ENCODE results near the gene PDGFB. TPM values are rescaled to one million over a fixed set of nuclear protein-coding genes. Genes with fewer than 3 reads are reported as not detected.

The PDGFB gene
- total and polyA plus RNA-seq, 2 of the 4 experiments (the other 2 are of a cell fraction) = 0.07 TPM; not detected in 1

GRCh38 chr22:39179841-39180335, 64.9 kb downstream of the PDGFB start:
- no peak overlapping the region for H3K18ac ChIP-seq (ENCODE audit: low read depth, low read length)
- H2AFZ ChIP-seq (replicated peaks; ENCODE audit: low read length, poor library complexity) = peak overlapping the region; percentile 35
- no peak overlapping the region for H3K4me2 ChIP-seq (ENCODE audit: low read depth, low read length)
- H3K27me3 ChIP-seq (ENCODE audit: control insufficient read depth, insufficient read depth, low read length) = no peaks in the 10 kb centered on the region
- WGBS, 2 experiments (ENCODE audit: extremely low coverage in 2 of 2, insufficient read length in 1 of 2) = 22% methylated on average over 10 of the region's 21 CpGs; no CpG with 5 or more reads in 1 of the 2 experiments
- ATAC-seq (ENCODE audit: low read depth) (no peak), DNase-seq (no peak)
- no peak overlapping the region for H3K4me3 ChIP-seq (ENCODE audit: insufficient read depth, low read depth, low read length)
- H2BK120ac ChIP-seq (ENCODE audit: low read depth, low read length) = peak overlapping the region; percentile 100
- 0 out of 4 replicates have a peak, but pooled peaks cover 0 to 3% of the 10 kb centered on the region in 2 experiments for H3K79me1 ChIP-seq (ENCODE audit: low read depth in 1 of 2, low read length in 2 of 2)
- peak overlapping the region in 1 of 2 experiments; percentile 52; a peak in 1 of 4 replicates for H4K8ac ChIP-seq (ENCODE audit: low read depth in 2 of 2, low read length in 2 of 2)
- H3K4me1 ChIP-seq (ENCODE audit: control insufficient read depth, insufficient read depth, low read length) = peaks cover 20% of the 10 kb centered on the region
- no peak overlapping the region for H3K23ac ChIP-seq (ENCODE audit: low read depth, low read length)
- H4K20me1 ChIP-seq (ENCODE audit: insufficient read depth, low read length) = no peaks in the 10 kb centered on the region
- no peaks in the 10 kb centered on the region for H3K36me3 ChIP-seq (ENCODE audit: control insufficient read depth, insufficient read depth, low read length)
- BruUV-seq (replicated peaks) = no TSS peak
- H3K4ac ChIP-seq (ENCODE audit: low read depth, low read length) = peak overlapping the region; percentile 64; the same call in 1 of the 2 replicates
- no peak overlapping the region for H2AK9ac ChIP-seq (replicated peaks; ENCODE audit: low read depth, low read length, poor library complexity)
- dilution Hi-C loops (cut with HindIII; ENCODE audit: low sequenced_read_pairs, unreplicated experiment) = no loop called here
- H3K9me3 ChIP-seq (ENCODE audit: control insufficient read depth, insufficient read depth, low read length) = 0 out of 2 replicates have a peak, but pooled peaks cover 3% of the 10 kb centered on the region
- H3K14ac ChIP-seq (replicated peaks; ENCODE audit: low read depth, low read length) = no peak overlapping the region
- ChIA-PET CTCF (no interaction called here), POLR2A (ENCODE audit: unreplicated experiment) (no interaction called here)
- TF ChIP-seq MXI1 (IDR thresholded peaks at IDR 0.05; ENCODE audit: borderline replicate concordance, low read depth, low read length) = no peak
- TF ChIP-seq MAFK (IDR thresholded peaks at IDR 0.05; ENCODE audit: low read depth, low read length) = no peak
- no peak for TF ChIP-seq BHLHE40 (IDR thresholded peaks at IDR 0.05; ENCODE audit: low read depth, low read length)
- no peak for TF ChIP-seq MAZ (IDR thresholded peaks at IDR 0.05; ENCODE audit: borderline replicate concordance, low read depth, low read length)
- TF ChIP-seq RAD21 (IDR thresholded peaks at IDR 0.05; ENCODE audit: low read length) = no peak
- intact Hi-C loops (cut with micrococcal nuclease) = loop anchor here (10.0 kb wide), 1 partner anchor 315 kb away; no protein-coding TSS in a partner anchor
- peak overlapping the region; percentile 73 for H2AK5ac ChIP-seq (ENCODE audit: low read depth, low read length)
- H3K56ac ChIP-seq (ENCODE audit: extremely low read depth, insufficient read depth, low read length) = no peak overlapping the region
- H2BK20ac ChIP-seq (ENCODE audit: low read depth, low read length) = peak overlapping the region; percentile 46; the same call in 1 of the 2 replicates
- no peak overlapping the region for H3K27ac ChIP-seq (ENCODE audit: insufficient read depth, low read length)
- peak overlapping the region; percentile 46 for H4K91ac ChIP-seq (ENCODE audit: insufficient read depth, low read depth, low read length)
- H4K5ac ChIP-seq (ENCODE audit: low read depth, low read length) = no peak overlapping the region
- H2BK5ac ChIP-seq (ENCODE audit: low read depth, low read length, poor library complexity, severe bottlenecking) = no peak overlapping the region
- H3K9me1 ChIP-seq (ENCODE audit: insufficient read depth, low read length) = peaks cover 26% of the 10 kb centered on the region
- in situ Hi-C loops (cut with MboI; ENCODE audit: low sequenced_read_pairs) = no loop called here
- no peak overlapping the region for H3K9ac ChIP-seq (ENCODE audit: low read depth, low read length)
- peak overlapping the region; percentile 42; the same call in 1 of the 3 replicates for H2BK15ac ChIP-seq (ENCODE audit: low read depth, low read length)

Data from IMR-90 (cell line).